ENCODE results near the gene IPCEF1.

The IPCEF1 gene

DNA sequence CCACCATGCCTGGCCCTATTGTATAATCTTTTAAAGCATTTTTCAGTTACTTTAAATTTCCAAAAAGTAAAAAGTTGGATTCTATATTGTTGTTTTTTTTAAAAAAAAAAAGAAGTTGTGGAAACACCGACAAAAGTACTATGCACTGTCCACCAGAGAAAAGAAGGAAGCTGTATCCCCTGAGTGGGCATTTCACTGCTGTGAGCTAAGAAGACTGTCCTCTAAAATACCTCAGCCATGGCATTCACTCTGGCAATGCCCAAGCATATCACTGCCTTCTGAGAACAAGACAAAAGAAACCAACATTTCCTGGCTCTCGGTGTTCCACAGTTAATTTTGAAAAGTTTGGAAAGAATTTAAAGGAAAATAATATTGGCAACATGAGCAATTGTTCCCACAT is 117.8 kb downstream of the IPCEF1 start:
- TF ChIP-seq CTCF (IDR thresholded peaks at IDR 0.05; ENCODE audit: extremely low read depth, missing control alignments), result no peak
- no peak for DNase-seq (ENCODE audit: low spot score)

DNA sequence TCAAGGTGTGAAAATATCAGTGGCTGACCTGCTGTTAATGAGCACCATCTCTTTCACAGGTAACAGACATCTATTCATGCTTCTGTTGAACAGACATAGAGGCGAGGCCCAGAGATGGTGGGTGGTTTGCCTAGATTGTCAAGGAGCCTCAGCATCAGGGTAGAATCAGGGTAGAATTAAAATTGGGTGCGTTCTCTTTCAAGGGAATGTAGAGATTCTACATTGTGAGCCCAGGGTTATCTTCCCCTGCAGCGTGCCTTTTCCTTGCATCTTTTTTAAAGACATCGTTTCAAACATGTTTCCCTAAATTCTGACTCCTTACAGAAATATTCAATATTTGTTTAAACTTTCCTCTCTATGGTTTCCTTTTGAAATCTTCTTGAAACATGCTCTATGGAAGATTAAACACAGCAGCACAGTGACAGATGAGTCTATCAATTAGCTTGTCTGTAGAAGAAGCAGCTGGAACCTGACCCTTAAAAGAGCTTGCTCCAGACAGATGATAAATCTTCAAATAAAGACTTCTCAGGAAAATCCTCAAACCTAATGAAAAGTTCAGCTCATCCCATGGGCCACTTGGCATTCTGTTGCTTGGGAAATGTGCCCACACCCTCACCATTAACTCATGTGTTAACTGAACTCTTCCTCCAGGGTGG is 119.8 kb downstream of the IPCEF1 start:
- DNase-seq (ENCODE audit: low spot score), result no peak
- no peak for TF ChIP-seq CTCF (IDR thresholded peaks at IDR 0.05; ENCODE audit: extremely low read depth, missing control alignments)

DNA sequence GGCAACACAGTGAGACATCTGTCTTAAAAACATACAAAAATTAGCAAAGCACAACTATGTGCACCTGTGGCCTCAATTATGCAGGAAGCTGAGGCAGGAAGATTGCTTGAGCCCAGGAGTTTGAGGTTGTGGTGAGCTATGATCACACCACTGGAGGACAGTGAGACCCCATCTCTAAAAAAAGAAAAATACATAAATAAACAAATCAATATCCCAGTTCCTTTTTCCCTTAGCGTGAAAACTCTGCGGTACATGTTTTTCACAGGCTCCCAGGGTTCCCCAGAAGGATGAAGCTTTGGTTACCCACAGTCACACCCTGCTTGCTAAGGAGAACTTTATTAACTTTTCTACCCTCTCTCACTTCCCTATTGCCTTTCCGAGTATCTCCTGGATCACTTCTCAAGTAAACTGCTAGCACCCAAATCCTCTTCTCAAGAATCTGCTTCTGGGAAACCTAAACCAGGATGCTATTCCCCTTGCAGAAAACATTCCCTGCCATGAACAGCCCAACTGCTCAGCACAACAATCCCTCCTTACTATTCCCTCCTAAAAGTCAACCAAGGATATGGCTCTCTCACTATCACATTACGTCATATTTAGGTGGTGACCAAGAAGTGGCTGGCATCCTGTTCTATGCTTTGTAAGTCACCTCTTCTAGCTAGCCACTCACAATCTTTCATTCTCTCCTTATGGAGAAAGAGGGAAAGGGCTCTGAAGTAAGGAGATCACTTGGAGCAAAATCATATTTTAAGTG is 122.4 kb downstream of the IPCEF1 start:
- no peak for TF ChIP-seq CTCF (IDR thresholded peaks at IDR 0.05; ENCODE audit: extremely low read depth, missing control alignments)
- no peak for DNase-seq (ENCODE audit: low spot score)

GRCh38 chr6:154233383-154233782 is 123.2 kb downstream of the IPCEF1 start:
- no peak for TF ChIP-seq CTCF (IDR thresholded peaks at IDR 0.05; ENCODE audit: extremely low read depth, missing control alignments)
- no peak for DNase-seq (ENCODE audit: low spot score)

DNA sequence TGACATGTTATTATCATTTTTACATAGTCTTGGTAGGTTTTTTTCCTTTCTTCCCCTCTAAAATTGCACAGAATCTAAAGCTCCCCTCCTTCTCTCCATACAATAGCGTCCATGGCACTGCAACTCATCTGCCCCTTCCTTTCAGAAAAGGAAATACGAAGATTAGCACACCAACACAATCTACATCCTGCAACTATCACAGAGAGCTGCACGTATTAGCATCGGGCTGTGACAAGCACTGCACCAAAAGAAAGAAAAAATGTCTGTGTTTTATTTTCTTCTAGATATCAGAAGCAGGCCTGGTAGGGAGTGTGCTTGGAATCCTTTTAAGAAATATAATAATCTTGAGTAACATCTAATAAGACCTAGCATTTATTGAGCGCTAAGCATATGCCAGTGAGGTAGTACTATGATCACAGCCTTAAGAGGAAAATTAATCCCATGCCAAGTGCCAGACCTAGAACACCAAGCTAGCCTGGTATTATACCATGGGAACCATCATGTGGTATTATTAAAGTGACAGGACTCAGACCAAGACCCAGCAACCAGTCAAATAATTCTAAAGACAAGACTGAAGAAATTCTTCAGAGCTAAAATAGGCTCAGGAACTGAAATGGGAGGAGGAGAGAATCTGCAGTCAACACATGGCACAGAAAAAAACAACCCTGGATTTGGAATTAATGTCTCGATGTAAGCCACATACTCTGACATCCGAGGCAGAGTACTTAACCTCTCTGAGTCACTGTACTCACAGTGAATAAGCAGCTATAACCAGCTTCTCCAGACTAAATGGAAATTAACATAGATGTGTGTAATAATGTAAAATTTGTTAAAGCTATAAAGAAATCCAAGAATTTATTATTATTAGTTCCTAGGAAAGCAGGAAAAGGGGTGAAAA is 124.3 kb downstream of the IPCEF1 start:
- no peak for DNase-seq (ENCODE audit: low spot score)
- TF ChIP-seq CTCF (IDR thresholded peaks at IDR 0.05; ENCODE audit: extremely low read depth, missing control alignments), result no peak

- no peak for DNase-seq (ENCODE audit: low spot score)
These were observed 125.5 kb downstream of the IPCEF1 start for GRCh38 chr6:154230910-154231595.

More at GRCh38 chr6:154230910-154231595, 125.5 kb downstream of the IPCEF1 start:
- TF ChIP-seq CTCF (IDR thresholded peaks at IDR 0.05; ENCODE audit: extremely low read depth, missing control alignments), result no peak

Data from GM20000 (cell line).